Fibroblast of villous mesenchyme (primary cell): ENCODE results near the gene MCF2L2. TPM values are rescaled to one million over a fixed set of nuclear protein-coding genes. Genes with fewer than 3 reads are reported as not detected.

Source experiments
- DNase-seq: peaks from one replicate; pipeline ENCODE4 v3.0.0-alpha.2; 2010; ENCODE audit warnings: low read depth
- H3K4me3 ChIP-seq: 2 replicates; pipeline ENCODE4 v1.5.1; 2011; ENCODE audit warnings: low read depth, mild to moderate bottlenecking, low read length
- total RNA-seq: library from RNA; depleted of rRNA; stranded (reverse); fragments of >200 nt; gene quantifications from 2 replicates; pipeline ENCODE4 v1.2.3, GENCODE V29; 2012
- TF ChIP-seq, protein P1 (sequence below): IDR thresholded peaks from 2 replicates; pipeline ENCODE4 v1.5.1; 2012; ENCODE audit warnings: low read depth, mild to moderate bottlenecking, low read length; ENCODE audit not compliant: insufficient read depth

The MCF2L2 gene
- total RNA-seq, 1 donor = 0.43 TPM

DNA sequence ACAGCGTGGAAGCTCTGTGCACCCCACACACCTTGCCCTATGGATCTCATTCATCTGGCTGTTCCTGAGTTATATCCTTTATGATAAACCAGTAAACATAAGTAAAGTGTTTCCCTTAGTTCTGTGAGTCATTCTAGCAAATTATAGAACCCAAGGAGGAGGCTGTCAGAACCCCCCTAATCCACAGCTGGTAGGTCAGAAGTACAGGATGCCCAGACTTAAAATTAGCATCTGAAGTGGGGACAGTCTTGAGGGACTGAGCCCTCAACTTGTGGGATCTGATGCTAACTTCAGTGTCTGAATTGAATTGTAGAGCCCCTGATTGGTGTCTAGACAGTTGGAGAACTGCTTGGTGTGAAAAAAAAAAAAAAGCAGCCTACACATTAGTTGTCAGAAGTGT lies 100.3 kb downstream of the MCF2L2 start:
- H3K4me3 ChIP-seq = no peak overlapping the region
- TF ChIP-seq, protein P1, sequence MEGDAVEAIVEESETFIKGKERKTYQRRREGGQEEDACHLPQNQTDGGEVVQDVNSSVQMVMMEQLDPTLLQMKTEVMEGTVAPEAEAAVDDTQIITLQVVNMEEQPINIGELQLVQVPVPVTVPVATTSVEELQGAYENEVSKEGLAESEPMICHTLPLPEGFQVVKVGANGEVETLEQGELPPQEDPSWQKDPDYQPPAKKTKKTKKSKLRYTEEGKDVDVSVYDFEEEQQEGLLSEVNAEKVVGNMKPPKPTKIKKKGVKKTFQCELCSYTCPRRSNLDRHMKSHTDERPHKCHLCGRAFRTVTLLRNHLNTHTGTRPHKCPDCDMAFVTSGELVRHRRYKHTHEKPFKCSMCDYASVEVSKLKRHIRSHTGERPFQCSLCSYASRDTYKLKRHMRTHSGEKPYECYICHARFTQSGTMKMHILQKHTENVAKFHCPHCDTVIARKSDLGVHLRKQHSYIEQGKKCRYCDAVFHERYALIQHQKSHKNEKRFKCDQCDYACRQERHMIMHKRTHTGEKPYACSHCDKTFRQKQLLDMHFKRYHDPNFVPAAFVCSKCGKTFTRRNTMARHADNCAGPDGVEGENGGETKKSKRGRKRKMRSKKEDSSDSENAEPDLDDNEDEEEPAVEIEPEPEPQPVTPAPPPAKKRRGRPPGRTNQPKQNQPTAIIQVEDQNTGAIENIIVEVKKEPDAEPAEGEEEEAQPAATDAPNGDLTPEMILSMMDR = no peak
- DNase-seq = no peak

DNA sequence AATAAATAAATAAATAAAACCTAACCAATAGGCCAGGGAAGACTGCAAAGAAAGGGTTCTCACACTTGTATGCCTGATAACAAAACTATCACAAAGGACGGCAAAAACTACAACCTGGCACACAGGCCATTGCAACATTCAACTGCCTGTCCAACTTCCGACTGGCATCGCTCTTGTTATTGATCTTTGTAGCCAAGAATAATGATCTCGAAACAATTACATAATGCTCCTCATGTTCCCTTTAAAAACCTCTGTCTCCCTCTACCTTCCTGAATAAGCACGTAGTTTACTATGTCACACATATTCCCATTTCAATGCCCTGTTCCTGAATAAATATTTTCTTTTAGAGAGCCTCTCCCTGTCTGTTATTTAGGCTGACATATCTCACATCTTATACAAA lies 101.1 kb downstream of the MCF2L2 start:
- TF ChIP-seq, protein P1 = no peak
- no peak overlapping the region for H3K4me3 ChIP-seq
- no peak for DNase-seq

DNA sequence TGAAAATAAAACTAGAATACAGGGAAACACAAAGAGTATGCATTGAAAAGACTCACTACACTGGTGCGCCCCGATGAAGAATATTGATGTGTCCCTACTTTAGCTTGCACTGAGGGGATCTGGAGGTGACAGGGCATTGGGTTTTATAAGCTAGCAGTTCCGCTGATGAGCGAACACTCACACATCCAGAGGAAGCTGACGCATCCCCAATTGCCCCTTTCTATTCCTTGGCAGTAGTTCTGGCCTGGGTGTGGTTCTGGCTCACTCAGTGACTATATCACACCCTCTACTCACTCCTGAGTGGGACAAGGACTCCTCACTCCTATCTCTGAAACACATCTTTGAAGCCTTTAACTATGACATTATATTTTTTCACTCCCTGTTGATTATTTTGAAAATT lies 104.3 kb downstream of the MCF2L2 start:
- no peak for DNase-seq
- H3K4me3 ChIP-seq = no peak overlapping the region
- TF ChIP-seq, protein P1 = no peak

DNA sequence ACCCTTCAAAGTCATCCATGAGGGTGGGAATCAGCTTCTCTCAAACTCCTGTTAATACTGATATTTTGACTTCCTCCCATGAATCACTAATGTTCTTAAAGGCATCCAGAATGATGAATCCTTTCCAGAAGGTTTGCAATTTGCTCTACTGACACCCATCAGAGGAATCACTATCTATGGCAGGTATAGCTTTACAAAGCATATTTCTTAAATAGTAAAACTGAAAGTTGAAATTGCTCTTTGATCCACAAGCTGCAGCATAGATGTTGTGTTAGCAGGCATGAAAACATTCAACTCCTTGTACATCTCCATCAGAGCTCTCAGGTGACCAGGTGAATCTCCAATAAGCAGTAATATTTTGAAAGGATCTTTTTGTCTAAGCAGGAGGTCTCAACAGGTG lies 109.0 kb downstream of the MCF2L2 start:
- H3K4me3 ChIP-seq = no peak overlapping the region
- TF ChIP-seq, protein P1 = no peak
- DNase-seq = no peak

DNA sequence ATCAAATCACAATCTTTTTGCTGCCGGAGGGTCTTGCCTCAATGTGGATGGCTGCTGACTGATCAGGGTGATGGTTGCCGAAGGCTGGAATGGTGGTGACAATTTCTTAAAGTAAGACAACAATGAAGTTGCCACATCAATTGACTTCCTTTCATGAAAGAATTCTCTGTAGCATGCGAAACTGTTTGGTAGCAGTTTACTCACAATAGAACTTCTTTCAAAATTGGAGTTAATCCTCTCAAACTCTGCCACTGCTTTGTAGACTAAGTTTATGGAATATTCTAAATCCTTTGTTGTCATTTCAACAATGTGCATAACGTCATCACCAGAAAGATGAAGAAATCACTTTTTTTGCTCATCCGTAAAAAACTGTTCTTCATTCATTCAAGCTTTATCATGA lies 109.5 kb downstream of the MCF2L2 start:
- TF ChIP-seq, protein P1 = no peak
- no peak for DNase-seq
- H3K4me3 ChIP-seq = no peak overlapping the region

DNA sequence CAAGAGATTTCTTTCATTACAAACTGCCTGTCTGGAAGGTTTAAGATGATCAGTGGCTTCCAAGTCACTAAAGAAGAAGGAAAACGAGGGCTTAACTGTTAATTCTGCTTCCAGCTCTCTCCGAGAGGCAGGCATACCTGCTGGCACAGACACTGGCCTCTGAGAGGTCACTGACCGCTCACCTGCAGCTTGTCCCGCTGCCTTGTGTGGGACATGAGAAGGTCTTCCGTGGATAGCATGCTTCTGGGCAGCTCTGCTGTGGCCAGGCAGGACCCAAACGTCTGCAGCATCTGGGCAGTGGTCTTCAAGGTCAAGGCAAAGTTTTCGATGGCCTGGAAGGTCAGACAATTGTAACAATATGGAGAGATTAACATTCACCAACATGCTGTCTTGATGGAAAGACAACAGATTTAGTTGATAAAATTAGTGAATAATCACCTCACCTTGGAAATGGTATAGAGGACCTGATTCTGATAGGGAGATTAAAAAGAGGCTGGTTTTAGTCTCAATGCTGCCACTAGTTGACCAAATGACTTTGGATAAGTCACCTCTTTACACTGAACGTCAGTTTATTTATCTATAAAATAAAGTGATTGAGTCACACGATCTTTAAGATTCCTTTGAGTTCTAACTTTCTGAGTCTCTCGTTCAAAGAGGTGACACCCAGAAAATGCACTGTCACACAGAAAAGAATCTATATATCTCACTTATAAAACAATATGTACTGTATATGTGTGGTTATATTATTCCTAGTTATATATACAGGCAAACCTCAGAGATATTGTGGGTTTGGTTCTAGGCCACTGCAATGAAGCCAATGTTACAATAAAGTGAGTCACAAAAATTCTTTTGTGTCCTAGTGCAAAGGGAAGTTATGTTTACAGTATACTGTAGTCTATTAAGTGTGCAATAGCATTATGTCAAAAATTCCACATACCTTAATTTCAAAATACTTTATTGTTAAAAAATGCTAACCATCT lies 110.2 kb downstream of the MCF2L2 start:
- TF ChIP-seq, protein P1 = no peak
- no peak for DNase-seq
- no peak overlapping the region for H3K4me3 ChIP-seq
